PC-3 (cell line): ENCODE results near the gene CACTIN.

Experiments
- EZH2 ChIP-seq: fragments of 300-600 bp; sonication (generic); IDR thresholded peaks from one replicate; pipeline ENCODE4 v1.6.1; 2017; ENCODE audit warnings: antibody characterized with exemption, mild to moderate bottlenecking, low read length; ENCODE audit not compliant: unreplicated experiment
- TF ChIP-seq, protein P1 (sequence below): fragments of 300-600 bp; sonication (generic); conservative IDR thresholded peaks from 2 replicates; pipeline ENCODE4 v1.5.1; 2017; ENCODE audit warnings: antibody characterized with exemption, low read depth, mild to moderate bottlenecking, low read length

GRCh38 chr19:3573162-3573857 lies 53.3 kb downstream of the CACTIN start:
- TF ChIP-seq EZH2, result no peak
- TF ChIP-seq, protein P1, sequence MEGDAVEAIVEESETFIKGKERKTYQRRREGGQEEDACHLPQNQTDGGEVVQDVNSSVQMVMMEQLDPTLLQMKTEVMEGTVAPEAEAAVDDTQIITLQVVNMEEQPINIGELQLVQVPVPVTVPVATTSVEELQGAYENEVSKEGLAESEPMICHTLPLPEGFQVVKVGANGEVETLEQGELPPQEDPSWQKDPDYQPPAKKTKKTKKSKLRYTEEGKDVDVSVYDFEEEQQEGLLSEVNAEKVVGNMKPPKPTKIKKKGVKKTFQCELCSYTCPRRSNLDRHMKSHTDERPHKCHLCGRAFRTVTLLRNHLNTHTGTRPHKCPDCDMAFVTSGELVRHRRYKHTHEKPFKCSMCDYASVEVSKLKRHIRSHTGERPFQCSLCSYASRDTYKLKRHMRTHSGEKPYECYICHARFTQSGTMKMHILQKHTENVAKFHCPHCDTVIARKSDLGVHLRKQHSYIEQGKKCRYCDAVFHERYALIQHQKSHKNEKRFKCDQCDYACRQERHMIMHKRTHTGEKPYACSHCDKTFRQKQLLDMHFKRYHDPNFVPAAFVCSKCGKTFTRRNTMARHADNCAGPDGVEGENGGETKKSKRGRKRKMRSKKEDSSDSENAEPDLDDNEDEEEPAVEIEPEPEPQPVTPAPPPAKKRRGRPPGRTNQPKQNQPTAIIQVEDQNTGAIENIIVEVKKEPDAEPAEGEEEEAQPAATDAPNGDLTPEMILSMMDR, result no peak
